Measurements from ENCODE around the gene MUCL1.
A peak's percentile ranks its signal among the peaks of the same experiment; 100 is the strongest.

- TF ChIP-seq CTCF (IDR thresholded peaks at IDR 0.05): peak; percentile 43
- TF ChIP-seq EZH2 (IDR thresholded peaks at IDR 0.05; ENCODE audit: borderline replicate concordance, insufficient read depth, low read depth, low read length, poor library complexity, severe bottlenecking): no peak
These were observed 29.9 kb upstream of the MUCL1 start for GRCh38 chr12:54824402-54824801.

All from B cell (primary cell).